ENCODE results near the gene ING5.

ING5 gene

DNA sequence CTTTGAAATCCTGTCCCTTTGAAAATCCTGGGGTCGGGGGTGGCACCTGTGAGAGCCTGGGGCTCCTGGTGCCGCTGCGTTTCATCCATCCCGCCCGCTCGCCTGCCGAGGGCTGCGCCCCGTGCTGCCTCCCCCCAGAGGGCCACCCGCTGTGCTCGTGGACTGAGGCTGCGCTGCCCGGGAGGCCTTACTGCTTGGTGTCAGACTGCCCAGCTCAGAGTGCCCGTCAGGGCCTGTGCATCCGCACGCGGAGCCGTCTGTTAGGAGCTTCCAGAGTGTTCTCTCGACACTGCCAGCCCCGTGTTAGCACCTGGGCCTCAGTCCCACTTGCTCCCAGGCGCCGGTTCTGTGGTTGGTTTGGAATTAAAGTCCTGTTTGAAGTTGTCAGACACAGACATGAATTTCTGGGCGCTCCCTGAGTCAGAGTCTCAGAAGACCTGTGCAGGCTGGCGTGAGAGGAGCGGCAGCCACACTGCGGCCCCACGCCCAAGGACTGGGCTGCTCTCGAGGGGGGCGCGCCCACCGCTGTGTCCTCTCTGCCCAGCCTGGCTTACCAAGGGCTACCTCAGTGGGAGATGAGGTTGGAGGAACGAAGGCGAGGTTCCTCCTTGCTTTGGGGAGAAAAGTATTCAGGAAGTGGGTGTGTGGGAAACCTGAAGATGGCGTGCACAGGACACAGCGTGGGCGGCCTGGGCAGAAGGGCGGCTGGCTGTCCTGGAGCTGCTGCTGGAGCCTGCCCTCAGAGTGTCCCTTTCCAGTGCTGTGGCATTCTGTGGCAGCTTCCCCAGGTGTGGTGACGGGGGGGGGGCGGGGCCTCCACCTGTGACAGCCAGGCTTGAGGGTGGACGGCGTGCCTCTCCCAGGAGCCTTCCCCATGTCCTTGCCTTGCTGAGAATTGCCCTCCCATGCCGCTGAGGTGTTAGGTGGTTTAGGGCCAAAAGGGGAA, 29.3 kb upstream of the ING5 start:
- no peak for DNase-seq (ENCODE audit: low read depth)

DNA sequence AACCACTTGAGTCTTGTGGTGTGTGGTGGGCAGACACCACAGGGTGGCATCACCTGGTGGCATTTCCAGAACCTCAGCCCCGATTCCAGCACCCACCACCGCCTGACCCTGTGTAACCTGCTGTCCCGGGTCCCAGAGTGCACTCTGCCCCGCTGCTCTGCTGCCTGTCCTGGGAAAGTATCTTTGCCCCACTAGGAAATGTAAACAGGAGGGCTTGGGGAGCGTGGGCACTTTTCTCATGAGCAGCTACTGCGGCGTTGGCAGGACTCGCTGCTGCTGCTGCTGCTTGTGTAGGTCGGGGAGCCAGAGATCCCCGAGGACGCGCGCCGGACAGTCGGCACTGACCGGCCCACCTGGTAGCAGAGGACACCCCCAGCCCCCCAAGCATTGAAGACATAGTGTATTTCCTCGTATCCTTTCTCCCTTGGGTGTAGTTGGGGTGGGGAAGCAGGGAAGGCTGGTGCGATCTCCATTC, 28.6 kb upstream of the ING5 start:
- no peak for DNase-seq (ENCODE audit: low read depth)

DNA sequence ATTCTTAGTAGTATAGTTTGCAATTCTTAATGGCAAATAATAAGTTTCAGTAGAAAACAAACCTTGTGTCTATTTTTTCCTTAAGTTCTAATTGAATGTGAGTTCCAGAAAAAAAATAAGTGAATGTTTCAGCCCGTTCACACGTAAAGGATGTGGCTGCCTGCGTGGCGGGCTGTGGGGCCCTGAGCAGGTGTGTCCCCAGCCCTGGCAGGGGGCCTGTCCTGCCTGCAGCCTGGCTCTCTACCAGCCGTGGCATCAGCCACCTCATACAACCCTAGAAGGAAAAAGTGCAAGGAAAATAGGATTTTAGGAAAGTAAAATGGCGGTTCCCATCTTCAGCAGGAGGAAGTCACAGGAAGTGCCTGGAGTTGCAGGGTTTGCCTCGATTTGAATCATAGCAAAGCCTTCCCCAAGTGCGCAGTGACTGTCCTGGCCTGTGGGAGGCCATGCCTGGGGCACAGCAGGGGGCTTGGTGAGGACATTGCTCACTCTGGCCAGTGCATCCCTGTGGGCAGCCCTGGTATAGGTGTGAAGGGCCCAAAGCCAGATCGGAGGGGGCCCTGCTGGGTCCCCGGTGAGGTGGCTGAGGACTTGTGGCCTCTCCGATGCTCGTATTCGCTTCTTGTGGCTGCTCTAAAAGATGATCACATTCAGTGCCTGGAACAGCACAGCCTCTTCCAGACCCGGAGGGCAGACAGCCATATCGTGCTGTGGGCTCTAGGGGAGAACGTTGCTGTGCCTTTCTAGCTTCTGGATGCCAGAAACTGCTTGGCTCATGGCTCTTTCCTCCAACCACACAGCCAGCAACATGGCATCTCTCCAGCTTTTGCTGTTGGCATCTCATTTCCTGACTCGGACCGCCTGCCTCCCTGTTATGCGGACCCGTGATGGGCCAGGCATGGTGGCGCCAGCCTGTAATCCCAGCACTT, 27.8 kb upstream of the ING5 start:
- DNase-seq (ENCODE audit: low read depth), result no peak

- no peak for DNase-seq (ENCODE audit: low read depth)
Measured at GRCh38 chr2:241675885-241676284, 26.0 kb upstream of the ING5 start.

- DNase-seq (ENCODE audit: low read depth), result no peak
Measured at GRCh38 chr2:241676665-241677064, 25.2 kb upstream of the ING5 start.

- no peak for DNase-seq (ENCODE audit: low read depth)
Measured at GRCh38 chr2:241677392-241677791, 24.4 kb upstream of the ING5 start.

- DNase-seq (ENCODE audit: low read depth), result no peak
Measured at GRCh38 chr2:241678307-241678706, 23.5 kb upstream of the ING5 start.

GRCh38 chr2:241678784-241679540, 22.9 kb upstream of the ING5 start:
- DNase-seq (ENCODE audit: low read depth), result no peak

DNA sequence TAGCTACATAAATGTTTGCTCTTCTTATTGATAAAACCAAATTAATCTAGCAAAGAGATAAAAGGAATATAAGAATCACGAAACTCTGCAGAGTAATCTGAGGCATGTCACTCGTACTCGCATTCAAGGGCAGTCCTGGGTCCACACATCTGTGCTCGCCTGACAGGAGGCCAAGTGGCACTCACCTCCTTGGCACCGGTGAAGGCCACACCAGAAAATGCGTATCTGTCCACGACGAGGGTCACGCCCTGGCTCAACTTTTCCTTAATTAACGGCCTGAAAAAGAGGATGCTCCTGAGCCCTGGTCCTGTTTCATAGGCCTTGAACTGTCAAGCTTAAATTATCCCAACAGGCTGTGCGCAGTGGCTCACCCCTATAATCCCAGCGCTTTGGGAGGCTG, 21.8 kb upstream of the ING5 start:
- DNase-seq (ENCODE audit: low read depth), result no peak

- DNase-seq (ENCODE audit: low read depth), result peak; percentile 94
Measured at GRCh38 chr2:241680827-241681599, 20.8 kb upstream of the ING5 start.

DNA sequence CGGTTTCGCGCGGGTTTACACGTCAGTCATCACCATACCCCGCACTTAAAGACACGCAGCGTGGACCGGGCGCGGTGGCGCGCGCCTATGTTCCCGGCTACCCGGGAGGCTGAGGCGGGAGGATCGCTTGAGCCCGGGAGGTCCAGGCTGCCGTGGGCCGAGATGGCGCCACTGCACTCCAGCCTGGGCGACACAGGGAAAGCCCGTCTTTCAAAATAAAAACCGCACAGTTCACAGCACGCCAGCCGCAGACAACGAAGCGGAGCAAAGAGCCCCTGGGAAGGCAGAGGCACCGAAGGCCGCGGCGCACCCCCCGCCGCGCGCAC, 15.6 kb upstream of the ING5 start:
- no peak for DNase-seq (ENCODE audit: low read depth)

DNA sequence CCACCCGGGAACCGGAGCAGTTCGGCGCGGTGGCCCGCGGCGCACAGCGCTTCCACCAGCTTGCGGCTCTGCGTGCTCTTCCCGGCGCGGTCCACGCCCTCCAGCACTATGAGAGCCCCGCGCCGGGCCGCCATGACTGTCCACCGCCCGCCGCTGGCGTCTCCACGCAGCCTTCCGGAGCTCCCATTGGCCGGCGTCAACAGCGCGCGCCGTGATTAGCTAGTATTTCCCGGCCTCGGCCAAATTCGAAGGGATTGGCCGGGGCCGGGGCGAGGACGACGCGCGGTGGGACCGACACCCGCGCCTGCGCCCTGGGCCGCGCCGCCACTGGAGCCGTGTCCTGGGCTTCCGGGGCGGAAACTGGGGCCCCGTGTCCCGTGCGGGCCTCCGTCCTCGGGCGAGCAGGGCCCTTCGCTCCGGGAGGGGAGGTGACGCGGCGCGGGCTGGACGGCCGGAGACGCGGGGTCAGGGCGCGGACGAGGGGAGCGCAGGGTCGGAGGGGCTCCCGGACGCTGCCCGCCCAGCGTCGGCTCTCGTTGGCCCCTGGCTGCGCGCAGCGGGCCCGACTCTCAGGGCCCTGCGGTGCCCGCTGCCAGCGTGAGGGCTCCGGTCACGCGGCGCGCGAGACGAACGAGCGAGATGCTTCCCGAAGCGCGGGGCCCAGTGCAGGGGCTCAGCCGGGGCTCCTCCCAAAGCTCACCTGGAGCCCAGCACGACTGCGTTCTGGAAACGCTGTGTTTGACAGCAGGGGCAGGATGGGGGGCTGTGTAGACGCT, 15.0 kb upstream of the ING5 start, which contains the start of gene DTYMK:
Gene DTYMK, minus strand, starts transcription at position 166 of the 776 bp plus-strand sequence. Its CDS starts 32 bp downstream, at position 134.
- DNase-seq (ENCODE audit: low read depth), result peak; percentile 81

GRCh38 chr2:241689306-241689705, 12.5 kb upstream of the ING5 start:
- no peak for DNase-seq (ENCODE audit: low read depth)

GRCh38 chr2:241690202-241690717, 11.6 kb upstream of the ING5 start:
- DNase-seq (ENCODE audit: low read depth), result no peak

- DNase-seq (ENCODE audit: low read depth), result peak; percentile 68
Measured at GRCh38 chr2:241692448-241692847, 9.4 kb upstream of the ING5 start.

DNA sequence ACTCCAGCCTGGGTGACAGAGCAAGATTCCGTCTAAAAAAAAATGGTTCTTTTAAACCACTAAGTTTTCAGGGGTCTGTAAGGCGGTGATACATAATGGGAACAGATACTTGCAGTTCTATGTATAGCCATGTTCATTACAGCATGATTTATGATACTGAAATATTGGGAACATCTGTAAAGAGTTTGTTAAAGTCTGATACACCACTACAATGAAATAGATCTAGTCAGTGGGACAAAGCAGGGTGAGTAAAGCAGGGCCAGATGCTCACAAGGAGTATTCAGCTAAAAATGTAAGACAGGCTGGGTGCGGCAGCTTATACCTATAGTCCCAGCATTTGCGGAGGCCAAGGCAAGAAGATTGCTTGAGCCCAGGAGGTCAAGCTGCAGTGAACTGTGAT, 6.2 kb upstream of the ING5 start:
- DNase-seq (ENCODE audit: low read depth), result no peak

- DNase-seq (ENCODE audit: low read depth), result no peak
Measured at GRCh38 chr2:241701149-241701398, 765 bp upstream of the ING5 start.

- no peak for DNase-seq (ENCODE audit: low read depth)
Measured at GRCh38 chr2:241702155-241703031, 554 bp downstream of the ING5 start.

DNA sequence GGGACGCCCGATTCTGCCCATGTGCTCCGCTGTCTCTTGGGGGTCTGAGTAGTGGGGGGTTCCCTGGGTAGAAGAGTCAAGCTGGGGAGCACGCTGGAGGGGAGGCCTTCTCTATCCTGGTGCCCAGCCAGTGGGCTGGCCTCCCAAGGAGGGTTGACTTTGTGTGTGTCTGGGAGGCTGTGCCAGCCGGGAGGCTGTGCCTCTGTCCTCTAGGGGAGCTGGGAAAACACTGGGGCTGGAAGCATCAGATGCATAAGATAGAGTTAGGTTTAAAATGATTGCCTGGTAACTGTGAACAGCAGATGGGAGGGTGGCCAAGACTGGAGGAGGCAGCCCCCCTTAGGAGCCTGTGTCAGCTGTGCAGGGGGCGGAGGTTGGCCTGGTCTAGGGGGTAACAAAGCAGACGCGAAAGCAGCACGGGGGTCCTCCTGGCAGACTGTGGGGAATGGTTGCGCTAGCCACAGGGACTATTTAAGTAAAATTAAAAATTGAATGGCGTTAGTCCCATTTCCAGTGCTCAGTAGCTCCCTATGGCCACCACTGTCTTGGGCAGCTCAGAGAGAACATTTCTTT, 1.3 kb downstream of the ING5 start:
- no peak for DNase-seq (ENCODE audit: low read depth)

All from GM04503 (cell line).